Cardiac muscle cell (in vitro differentiated cells and primary cell): Measurements from ENCODE around the gene CC2D2B. TPM values are rescaled to one million over a fixed set of nuclear protein-coding genes. Genes with fewer than 3 reads are reported as not detected.
"Not testable (repeated sequence)": the region's sequence is repeated elsewhere in the genome, so short reads cannot be mapped to it uniquely, and the experiment has no call there.

Source experiments
- DNase-seq, 2 donors: peaks; one replicate each; pipeline versions ENCODE4 v3.0.0 to v3.0.0-alpha.2; 2010 to 2017; ENCODE audit warnings: low read depth in 1 of 2, low spot score in 1 of 2
- H3K27ac ChIP-seq: fragments of 200-600 bp; sonication (generic); 2 replicates; pipeline ENCODE4 v1.5.1; 2016
- H3K27me3 ChIP-seq: fragments of 200-600 bp; sonication (generic); 2 replicates; pipeline ENCODE4 v1.6.0; 2016; ENCODE audit warnings: control low read depth
- H3K36me3 ChIP-seq: fragments of 200-600 bp; sonication (generic); 2 replicates; pipeline ENCODE4 v1.5.1; 2016; ENCODE audit warnings: control low read depth
- H3K4me1 ChIP-seq: fragments of 200-600 bp; sonication (generic); 2 replicates; pipeline ENCODE4 v1.8.1; 2017; ENCODE audit warnings: low read depth, mild to moderate bottlenecking, mixed run types
- H3K4me3 ChIP-seq: fragments of 200-600 bp; sonication (generic); 2 replicates; pipeline ENCODE4 v1.5.1; 2016; ENCODE audit warnings: mild to moderate bottlenecking
- H3K9me3 ChIP-seq: fragments of 200-600 bp; sonication (generic); 2 replicates; pipeline ENCODE4 v1.5.1; 2017; ENCODE audit warnings: low read depth, mild to moderate bottlenecking, control low read depth
- CTCF ChIP-seq: IDR thresholded peaks from 2 replicates; pipeline ENCODE4 v1.5.1; 2012; ENCODE audit warnings: low read depth, mild to moderate bottlenecking, low read length
- polyA plus RNA-seq: library from polyadenylated mRNA; unstranded; fragments of >200 nt; fragmentation: Nextera tagmentation; extraction: Ambion mirVana; gene quantifications from 2 replicates; pipeline ENCODE4 v1.2.1, GENCODE V29; 2016
- total RNA-seq: library from RNA; depleted of rRNA; stranded (reverse); fragments of >200 nt; gene quantifications from 2 replicates; pipeline ENCODE4 v1.2.3, GENCODE V29; 2016

Gene CC2D2B
- total and polyA plus RNA-seq, 2 experiments from 2014 or later, result 0.15 to 0.18 TPM

GRCh38 chr10:95909561-95909960 is 1.8 kb downstream of the CC2D2B start:
- no peak for DNase-seq
- H3K4me3 ChIP-seq, result no peak overlapping the region
- H3K9me3 ChIP-seq, result no peaks in the 10 kb centered on the region
- no peak for TF ChIP-seq CTCF
- peaks cover 3% of the 10 kb centered on the region for H3K4me1 ChIP-seq
- no peak overlapping the region for H3K27ac ChIP-seq
- no peaks in the 10 kb centered on the region for H3K36me3 ChIP-seq
- H3K27me3 ChIP-seq, result no peaks in the 10 kb centered on the region

GRCh38 chr10:95916039-95916438 is 8.3 kb downstream of the CC2D2B start:
- H3K27me3 ChIP-seq, DNase-seq, H3K27ac ChIP-seq, H3K4me3 ChIP-seq, H3K4me1 ChIP-seq, H3K9me3 ChIP-seq, H3K36me3 ChIP-seq: not testable (repeated sequence)

GRCh38 chr10:95920798-95921426 is 13.1 kb downstream of the CC2D2B start:
- Histone ChIP-seq H3K4me3 (no peak overlapping the region), H3K27ac (no peak overlapping the region), H3K9me3 (no peaks in the 10 kb centered on the region), H3K27me3 (no peaks in the 10 kb centered on the region), H3K36me3 (no peaks in the 10 kb centered on the region), H3K4me1 (no peaks in the 10 kb centered on the region)
- DNase-seq, result no peak
- TF ChIP-seq CTCF, result no peak

DNA sequence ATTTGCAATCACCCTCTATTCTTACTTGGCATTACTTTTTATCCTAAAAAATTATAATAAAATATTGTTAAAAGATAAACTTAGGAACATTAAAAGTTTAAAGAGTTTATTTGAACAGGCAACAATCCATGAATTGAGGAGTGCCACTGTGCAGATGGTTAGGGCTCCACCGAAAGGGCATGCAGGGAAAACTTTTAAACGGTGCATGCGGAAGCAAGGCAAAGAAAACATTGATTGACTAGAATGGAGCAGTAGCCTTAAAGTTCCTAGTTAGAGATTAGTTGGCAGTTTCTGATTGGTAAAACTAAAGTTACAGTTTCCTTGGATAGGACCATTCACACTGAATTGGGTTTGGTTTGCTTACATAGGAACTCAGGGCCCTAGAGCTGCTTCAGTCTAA is 17.3 kb downstream of the CC2D2B start:
- no peaks in the 10 kb centered on the region for H3K27me3 ChIP-seq
- no peak for TF ChIP-seq CTCF
- H3K36me3 ChIP-seq, result no peaks in the 10 kb centered on the region
- no peaks in the 10 kb centered on the region for H3K9me3 ChIP-seq
- H3K4me1 ChIP-seq, result no peaks in the 10 kb centered on the region
- no peak overlapping the region for H3K4me3 ChIP-seq
- no peak for DNase-seq
- H3K27ac ChIP-seq, result no peak overlapping the region

- no peak for TF ChIP-seq CTCF
These were observed 27.7 kb downstream of the CC2D2B start for GRCh38 chr10:95935429-95935828.

GRCh38 chr10:95941115-95941514 is 33.3 kb downstream of the CC2D2B start:
- H3K9me3 ChIP-seq, result no peaks in the 10 kb centered on the region
- no peak for TF ChIP-seq CTCF
- H3K36me3 ChIP-seq, result no peaks in the 10 kb centered on the region
- H3K4me3 ChIP-seq, result no peak overlapping the region
- DNase-seq, result no peak
- no peaks in the 10 kb centered on the region for H3K4me1 ChIP-seq
- H3K27ac ChIP-seq, result no peak overlapping the region
- no peaks in the 10 kb centered on the region for H3K27me3 ChIP-seq

More at GRCh38 chr10:95935429-95935828, 27.7 kb downstream of the CC2D2B start:
- Histone ChIP-seq H3K27me3 (no peaks in the 10 kb centered on the region), H3K9me3 (no peaks in the 10 kb centered on the region), H3K27ac (no peak overlapping the region), H3K36me3 (no peaks in the 10 kb centered on the region), H3K4me3 (no peak overlapping the region), H3K4me1 (no peaks in the 10 kb centered on the region)
- DNase-seq, result no peak
